GM12892 (cell line): ENCODE data around the gene CCDC88A.

Experiments
- DNase-seq: peaks from one replicate; pipeline ENCODE4 v3.0.0; 2011; ENCODE audit not compliant: insufficient read length
- FAIRE-seq: peaks from 2 replicates; lab custom pipeline; 2011; peaks lifted over from hg19 to GRCh38; lab: Jason Lieb, UNC
- POLR2A ChIP-seq: IDR thresholded peaks from 2 replicates; pipeline ENCODE4 v1.6.1; 2011; ENCODE audit warnings: low read depth, low read length, control low read depth
- POLR2AphosphoS5 ChIP-seq: IDR thresholded peaks from 2 replicates; pipeline ENCODE4 v1.6.1; 2011; ENCODE audit warnings: low read depth, low read length, control low read depth
- TAF1 ChIP-seq: IDR thresholded peaks from 2 replicates; pipeline ENCODE4 v1.6.1; 2011; ENCODE audit warnings: low read depth, mild to moderate bottlenecking, control low read depth, low read length, borderline replicate concordance

The CCDC88A gene

DNA sequence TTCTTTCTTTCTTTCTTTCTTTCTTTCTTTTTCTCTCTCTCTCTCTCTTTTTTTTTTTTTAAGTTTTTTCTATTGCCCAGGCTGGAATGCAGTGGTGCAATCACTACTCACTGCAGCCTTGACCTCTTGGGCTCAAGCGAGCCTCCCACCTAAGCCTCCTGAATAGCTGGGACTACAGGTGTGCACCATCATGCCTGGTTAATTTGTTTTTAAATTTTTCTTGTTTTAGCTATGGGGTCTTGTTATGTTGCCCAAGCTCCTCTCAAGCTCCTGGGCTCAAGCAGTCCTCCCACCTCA, 19.4 kb upstream of the CCDC88A start:
- FAIRE-seq (no peak), DNase-seq (no peak)
- TF ChIP-seq POLR2AphosphoS5 = no peak

GRCh38 chr2:55438391-55439100, 18.9 kb upstream of the CCDC88A start:
- DNase-seq (no peak), FAIRE-seq (no peak)
- TF ChIP-seq POLR2A (no peak), POLR2AphosphoS5 (no peak), TAF1 (no peak)

DNA sequence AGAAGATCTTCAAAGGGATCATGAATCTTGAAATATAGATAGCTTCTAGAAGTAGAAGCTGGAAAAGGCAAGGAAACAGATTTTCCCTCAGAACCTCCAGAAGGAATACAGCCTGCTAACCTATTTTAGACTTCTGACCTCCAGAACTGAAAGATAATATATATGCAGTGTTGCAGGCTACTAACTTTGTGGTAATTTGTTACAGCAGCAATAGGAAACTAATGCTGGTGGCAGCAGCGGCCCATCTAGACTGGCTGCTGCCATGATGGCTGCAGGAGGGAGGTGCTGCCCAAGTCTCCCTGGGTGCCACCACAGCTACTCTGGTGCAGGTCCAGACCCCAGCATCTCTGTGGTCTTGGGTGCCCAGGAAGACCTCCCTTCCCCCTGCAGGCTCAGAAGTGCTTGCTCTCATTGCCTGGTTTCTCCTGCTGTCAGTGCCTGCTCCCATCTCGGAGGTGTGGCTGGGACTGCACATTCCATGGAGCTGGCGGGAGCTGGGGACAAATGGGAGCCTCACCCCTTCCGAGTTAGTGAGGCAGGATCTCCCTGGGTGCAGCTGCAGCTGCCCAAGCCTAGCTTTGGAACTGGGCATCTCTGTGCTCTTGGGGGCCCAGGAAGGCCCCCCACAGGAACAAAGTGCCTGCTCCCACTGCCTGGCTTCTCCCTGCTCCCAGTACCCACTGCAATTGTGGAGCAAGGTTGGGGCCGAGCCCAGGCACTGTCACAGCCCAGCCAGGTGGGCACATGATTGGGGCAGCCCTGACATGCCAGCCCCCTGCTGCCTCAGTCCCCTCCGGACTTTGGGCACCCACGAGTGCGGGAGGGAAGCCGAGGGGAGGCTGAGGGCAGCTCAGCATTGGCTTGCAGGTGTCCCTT, 18.1 kb upstream of the CCDC88A start:
- no peak for TF ChIP-seq POLR2A
- no peak for TF ChIP-seq TAF1
- TF ChIP-seq POLR2AphosphoS5 = no peak
- FAIRE-seq (no peak), DNase-seq (no peak)

DNA sequence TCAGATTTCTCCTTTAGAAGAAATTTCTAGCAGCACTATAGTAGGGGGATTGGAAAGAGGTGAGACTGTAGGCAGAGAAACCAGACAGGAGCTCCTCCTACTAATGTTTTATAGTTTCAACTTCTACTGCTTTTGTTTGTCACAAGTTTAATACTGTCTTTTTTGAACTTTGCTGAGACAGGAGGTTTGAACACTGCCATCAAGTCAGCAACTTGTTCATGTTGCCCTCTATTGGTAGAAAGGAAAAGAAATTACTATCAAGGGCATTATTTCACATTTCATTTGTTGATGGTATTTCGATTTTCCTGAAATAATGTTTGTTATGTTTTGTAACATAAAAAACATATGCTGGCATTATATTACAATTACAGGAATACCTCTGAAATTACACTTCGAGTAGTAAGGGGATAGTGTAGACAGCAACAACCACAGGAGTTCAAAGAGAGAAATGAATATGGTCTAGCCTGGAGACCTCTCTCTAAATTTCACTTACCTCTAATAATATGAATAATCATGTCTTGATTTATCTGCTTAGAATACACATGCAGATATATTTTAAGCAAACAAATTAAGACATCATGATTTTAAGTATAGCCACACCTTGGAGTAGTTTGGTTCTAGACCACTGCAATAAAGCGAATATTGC, 12.4 kb upstream of the CCDC88A start:
- no peak for TF ChIP-seq POLR2A
- no peak for TF ChIP-seq TAF1
- TF ChIP-seq POLR2AphosphoS5 = no peak
- FAIRE-seq = peak; percentile 82
- DNase-seq = no peak

- FAIRE-seq (no peak), DNase-seq (no peak)
- no peak for TF ChIP-seq POLR2AphosphoS5
- no peak for TF ChIP-seq POLR2A
- no peak for TF ChIP-seq TAF1
Observed at GRCh38 chr2:55430211-55430975, 10.7 kb upstream of the CCDC88A start.

DNA sequence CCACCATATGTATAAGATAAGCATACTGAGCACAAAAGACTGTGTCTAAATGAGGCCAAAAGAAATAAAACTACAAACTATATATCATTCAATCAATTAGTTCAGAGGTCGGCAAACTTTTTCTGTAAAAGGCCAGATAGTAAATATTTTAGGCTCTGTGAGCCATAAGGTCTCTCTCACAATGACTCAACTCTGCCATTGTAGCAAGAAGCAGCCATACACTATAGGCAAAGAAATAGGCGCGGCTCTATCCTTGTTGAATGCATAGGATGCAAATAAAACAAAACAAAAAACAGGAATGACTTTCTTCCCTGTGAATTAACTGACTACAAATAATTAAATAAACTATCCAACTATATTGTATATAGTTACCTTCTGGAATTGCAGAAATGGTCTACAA, 8.6 kb upstream of the CCDC88A start:
- FAIRE-seq (no peak), DNase-seq (no peak)
- TF ChIP-seq POLR2A = no peak
- no peak for TF ChIP-seq POLR2AphosphoS5
- TF ChIP-seq TAF1 = no peak

DNA sequence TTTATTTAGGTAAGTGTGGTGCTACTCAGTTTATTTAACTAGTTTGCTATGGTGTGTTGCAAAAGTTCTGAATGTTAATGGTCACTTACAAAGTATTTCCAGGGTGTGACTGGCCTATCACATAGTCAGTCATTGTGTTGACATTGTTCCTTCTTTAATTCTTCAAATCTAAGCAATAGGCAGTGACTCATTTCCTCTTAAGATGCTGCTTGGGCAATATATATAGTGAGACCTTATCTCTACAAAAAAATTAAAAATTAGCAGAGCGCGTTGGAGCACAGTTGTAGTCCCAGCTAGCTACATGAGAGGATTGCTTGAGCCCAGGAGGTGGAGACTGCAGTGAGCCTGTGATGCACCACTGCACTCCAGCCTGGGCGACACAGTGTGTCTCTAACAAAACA, 5.8 kb upstream of the CCDC88A start:
- FAIRE-seq = no peak

GRCh38 chr2:55422876-55423665, 3.4 kb upstream of the CCDC88A start:
- TF ChIP-seq POLR2AphosphoS5 (no peak), POLR2A (no peak), TAF1 (no peak)
- no peak for FAIRE-seq

More for the DNA sequence above, 5.8 kb upstream of the CCDC88A start:
- TF ChIP-seq TAF1 (no peak), POLR2A (no peak), POLR2AphosphoS5 (no peak)
- no peak for DNase-seq

GRCh38 chr2:55421326-55421725, 1.7 kb upstream of the CCDC88A start:
- FAIRE-seq = no peak
- TF ChIP-seq POLR2AphosphoS5 (no peak), TAF1 (no peak), POLR2A (no peak)

More at GRCh38 chr2:55422876-55423665, 3.4 kb upstream of the CCDC88A start:
- DNase-seq = no peak

GRCh38 chr2:55420871-55421270, 1.2 kb upstream of the CCDC88A start:
- DNase-seq = no peak
- no peak for TF ChIP-seq TAF1
- no peak for TF ChIP-seq POLR2A
- TF ChIP-seq POLR2AphosphoS5 = no peak

More at GRCh38 chr2:55421326-55421725, 1.7 kb upstream of the CCDC88A start:
- DNase-seq = no peak

More at GRCh38 chr2:55420871-55421270, 1.2 kb upstream of the CCDC88A start:
- no peak for FAIRE-seq
